Hippocampal formation (tissue), 2 donors: ENCODE results near the gene ALCAM.
"Not testable (repeated sequence)": the region's sequence is repeated elsewhere in the genome, so short reads cannot be mapped to it uniquely, and the experiment has no call there.

Source experiments
- DNase-seq, 2 donors: peaks; one replicate each; lab custom pipeline; 2025; lab: John Stamatoyannopoulos, UW

ALCAM gene

GRCh38 chr3:105593315-105593714 is 226.6 kb downstream of the ALCAM start:
- DNase-seq, result no peak

GRCh38 chr3:105594219-105594618 is 227.5 kb downstream of the ALCAM start:
- no peak for DNase-seq

- DNase-seq, result no peak
These were observed 231.5 kb downstream of the ALCAM start for GRCh38 chr3:105598042-105598796.

GRCh38 chr3:105599350-105599749 is 232.6 kb downstream of the ALCAM start:
- no peak for DNase-seq

GRCh38 chr3:105601756-105602155 is 235.0 kb downstream of the ALCAM start:
- DNase-seq, result not testable (repeated sequence)

- not testable (repeated sequence) for DNase-seq
These were observed 235.6 kb downstream of the ALCAM start for GRCh38 chr3:105602286-105602685.

- DNase-seq, result not testable (repeated sequence)
These were observed 236.8 kb downstream of the ALCAM start for GRCh38 chr3:105603516-105603915.

- DNase-seq, result no peak
These were observed 239.3 kb downstream of the ALCAM start for GRCh38 chr3:105606016-105606415.

- DNase-seq, result no peak
These were observed 241.9 kb downstream of the ALCAM start for GRCh38 chr3:105608623-105609022.

- DNase-seq, result no peak
These were observed 243.8 kb downstream of the ALCAM start for GRCh38 chr3:105610473-105610872.

- DNase-seq, result no peak
These were observed 244.8 kb downstream of the ALCAM start for GRCh38 chr3:105611304-105612192.

GRCh38 chr3:105613120-105613519 is 246.4 kb downstream of the ALCAM start:
- no peak for DNase-seq

- DNase-seq, result no peak
These were observed 247.8 kb downstream of the ALCAM start for GRCh38 chr3:105614288-105615030.

GRCh38 chr3:105615814-105616213 is 249.1 kb downstream of the ALCAM start:
- DNase-seq, result no peak

GRCh38 chr3:105616374-105617121 is 249.8 kb downstream of the ALCAM start:
- no peak for DNase-seq

- no peak for DNase-seq
These were observed 251.8 kb downstream of the ALCAM start for GRCh38 chr3:105618556-105618955.

GRCh38 chr3:105619651-105620050 is 252.9 kb downstream of the ALCAM start:
- no peak for DNase-seq

GRCh38 chr3:105620236-105620635 is 253.5 kb downstream of the ALCAM start:
- DNase-seq, result no peak

- DNase-seq, result no peak
These were observed 255.5 kb downstream of the ALCAM start for GRCh38 chr3:105622169-105622568.
